ENCODE measurements around the gene BTBD17. TPM values are rescaled to one million over a fixed set of nuclear protein-coding genes. Genes with fewer than 3 reads are reported as not detected.

BTBD17 gene
- polyA plus RNA-seq, 2 of the 4 experiments (the other 2 are of a cell fraction), result not detected

DNA sequence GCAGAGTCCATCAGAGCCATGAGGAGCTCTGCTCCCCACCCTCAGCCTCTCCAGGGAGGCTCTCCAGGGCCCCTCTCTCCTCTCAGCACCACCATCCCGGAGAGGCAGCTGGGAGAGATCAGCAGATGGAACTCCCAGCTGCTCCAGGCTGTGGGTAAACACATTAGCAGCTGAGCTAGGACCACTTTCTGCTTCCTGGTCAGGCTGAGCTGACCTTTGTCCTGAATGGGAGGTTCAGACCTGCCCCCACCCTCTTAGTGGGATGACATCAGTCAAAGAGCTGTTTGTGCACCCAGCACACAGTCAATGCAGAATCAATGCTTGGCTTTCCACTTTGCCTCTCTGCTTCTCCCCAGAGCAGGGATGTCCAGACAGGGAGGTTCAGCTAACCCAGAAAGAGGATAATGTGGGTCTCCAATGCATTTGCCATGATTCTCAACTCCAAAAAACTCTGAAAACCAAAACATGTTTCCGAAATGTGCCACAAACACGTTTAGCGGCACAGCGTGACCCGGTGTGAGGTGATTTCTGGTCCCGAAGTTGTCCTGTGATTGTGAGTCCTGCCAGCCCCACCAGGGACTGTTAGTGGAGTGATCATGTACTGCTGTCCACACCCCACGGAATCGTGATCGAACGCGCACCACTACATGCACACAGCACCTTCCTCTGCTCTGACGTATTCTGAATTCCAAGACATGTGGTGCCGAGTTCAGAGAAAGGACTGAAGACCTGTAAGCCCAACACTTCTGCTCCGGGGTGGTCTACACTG is 12.4 kb upstream of the BTBD17 start (continued):
- TF ChIP-seq ZSCAN20 (CRISPR knock-in tag; IDR thresholded peaks at IDR 0.05) (no peak), HOXB5 (CRISPR knock-in tag; IDR thresholded peaks at IDR 0.05) (no peak), NR3C1 (IDR thresholded peaks at IDR 0.05) (no peak), MAFK (IDR thresholded peaks at IDR 0.05; ENCODE audit: partially characterized antibody) (no peak)

DNA sequence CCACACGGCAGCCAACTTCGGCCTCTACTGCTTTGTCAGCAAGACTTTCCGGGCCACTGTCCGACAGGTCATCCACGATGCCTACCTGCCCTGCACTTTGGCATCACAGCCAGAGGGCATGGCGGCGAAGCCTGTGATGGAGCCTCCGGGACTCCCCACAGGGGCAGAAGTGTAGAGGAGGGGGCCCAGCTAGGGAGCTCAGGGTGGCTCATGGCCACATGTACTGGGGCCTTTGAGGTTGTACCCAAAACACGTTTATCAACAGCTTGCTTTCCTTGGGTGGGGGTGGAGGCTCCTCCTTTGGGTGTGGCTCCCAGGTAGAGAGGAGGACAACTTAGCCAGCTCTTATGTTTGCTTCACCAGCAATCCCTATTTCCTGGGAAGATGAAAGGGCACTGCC is 10.8 kb upstream of the BTBD17 start:
- ChIA-PET POLR2A (no interaction called here), CTCF (interaction anchor here (1.1 to 25.8 kb wide), 5 partner anchors 9 to 419 kb away, joined by 3 to 674 read pairs (median 7); partner anchors contain the start of gene BTBD17)
- H3K4me1 ChIP-seq, result peaks cover 13% of the 10 kb centered on the region; the same call in 2 of the 3 replicates
- H3K9me3 ChIP-seq, result no peaks in the 10 kb centered on the region
- ATAC-seq (no peak), DNase-seq (ENCODE audit: low read depth in 1 of 2, low spot score in 1 of 2) (no peak), FAIRE-seq (no peak)
- H3K4me3 ChIP-seq, result no peak overlapping the region
- H3K27ac ChIP-seq, result no peak overlapping the region
- 73% methylated on average over 9 of the region's 9 CpGs for WGBS (ENCODE audit: missing lambda C conversion rate)
- no peak for TF ChIP-seq RARB (CRISPR knock-in tag; IDR thresholded peaks at IDR 0.05)
- TF ChIP-seq, protein P1, sequence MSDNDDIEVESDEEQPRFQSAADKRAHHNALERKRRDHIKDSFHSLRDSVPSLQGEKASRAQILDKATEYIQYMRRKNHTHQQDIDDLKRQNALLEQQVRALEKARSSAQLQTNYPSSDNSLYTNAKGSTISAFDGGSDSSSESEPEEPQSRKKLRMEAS (IDR thresholded peaks at IDR 0.05), result no peak
- TF ChIP-seq CEBPB (IDR thresholded peaks at IDR 0.05), result no peak
- no peak for TF ChIP-seq GATA3 (IDR thresholded peaks at IDR 0.05; ENCODE audit: borderline replicate concordance)
- TF ChIP-seq CHD4 (IDR thresholded peaks at IDR 0.05; ENCODE audit: borderline replicate concordance), result no peak
- no peak for TF ChIP-seq NR3C1 (IDR thresholded peaks at IDR 0.05)
- no peak for TF ChIP-seq CBX8 (IDR thresholded peaks at IDR 0.05)
- no peak for TF ChIP-seq EP300 (IDR thresholded peaks at IDR 0.05)
- TF ChIP-seq, protein P2, sequence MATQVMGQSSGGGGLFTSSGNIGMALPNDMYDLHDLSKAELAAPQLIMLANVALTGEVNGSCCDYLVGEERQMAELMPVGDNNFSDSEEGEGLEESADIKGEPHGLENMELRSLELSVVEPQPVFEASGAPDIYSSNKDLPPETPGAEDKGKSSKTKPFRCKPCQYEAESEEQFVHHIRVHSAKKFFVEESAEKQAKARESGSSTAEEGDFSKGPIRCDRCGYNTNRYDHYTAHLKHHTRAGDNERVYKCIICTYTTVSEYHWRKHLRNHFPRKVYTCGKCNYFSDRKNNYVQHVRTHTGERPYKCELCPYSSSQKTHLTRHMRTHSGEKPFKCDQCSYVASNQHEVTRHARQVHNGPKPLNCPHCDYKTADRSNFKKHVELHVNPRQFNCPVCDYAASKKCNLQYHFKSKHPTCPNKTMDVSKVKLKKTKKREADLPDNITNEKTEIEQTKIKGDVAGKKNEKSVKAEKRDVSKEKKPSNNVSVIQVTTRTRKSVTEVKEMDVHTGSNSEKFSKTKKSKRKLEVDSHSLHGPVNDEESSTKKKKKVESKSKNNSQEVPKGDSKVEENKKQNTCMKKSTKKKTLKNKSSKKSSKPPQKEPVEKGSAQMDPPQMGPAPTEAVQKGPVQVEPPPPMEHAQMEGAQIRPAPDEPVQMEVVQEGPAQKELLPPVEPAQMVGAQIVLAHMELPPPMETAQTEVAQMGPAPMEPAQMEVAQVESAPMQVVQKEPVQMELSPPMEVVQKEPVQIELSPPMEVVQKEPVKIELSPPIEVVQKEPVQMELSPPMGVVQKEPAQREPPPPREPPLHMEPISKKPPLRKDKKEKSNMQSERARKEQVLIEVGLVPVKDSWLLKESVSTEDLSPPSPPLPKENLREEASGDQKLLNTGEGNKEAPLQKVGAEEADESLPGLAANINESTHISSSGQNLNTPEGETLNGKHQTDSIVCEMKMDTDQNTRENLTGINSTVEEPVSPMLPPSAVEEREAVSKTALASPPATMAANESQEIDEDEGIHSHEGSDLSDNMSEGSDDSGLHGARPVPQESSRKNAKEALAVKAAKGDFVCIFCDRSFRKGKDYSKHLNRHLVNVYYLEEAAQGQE (IDR thresholded peaks at IDR 0.05), result no peak
- no peak for TF ChIP-seq HOXB13 (CRISPR knock-in tag; IDR thresholded peaks at IDR 0.05; ENCODE audit: low read depth)
- TF ChIP-seq, protein P3, sequence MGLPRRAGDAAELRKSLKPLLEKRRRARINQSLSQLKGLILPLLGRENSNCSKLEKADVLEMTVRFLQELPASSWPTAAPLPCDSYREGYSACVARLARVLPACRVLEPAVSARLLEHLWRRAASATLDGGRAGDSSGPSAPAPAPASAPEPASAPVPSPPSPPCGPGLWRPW (IDR thresholded peaks at IDR 0.05), result no peak
- no peak for TF ChIP-seq NPAS2 (CRISPR knock-in tag; IDR thresholded peaks at IDR 0.05; ENCODE audit: borderline replicate concordance)
- TF ChIP-seq FOSL2 (IDR thresholded peaks at IDR 0.05), result no peak
- no peak for TF ChIP-seq FOSL2 (CRISPR knock-in tag; IDR thresholded peaks at IDR 0.05)
- TF ChIP-seq ZFP36 (IDR thresholded peaks at IDR 0.05; ENCODE audit: borderline replicate concordance, partially characterized antibody), result no peak
- no peak for TF ChIP-seq HEYL (CRISPR knock-in tag; IDR thresholded peaks at IDR 0.05)
- no peak for TF ChIP-seq POLR2A (IDR thresholded peaks at IDR 0.05; ENCODE audit: low read length)
- TF ChIP-seq, protein P4, sequence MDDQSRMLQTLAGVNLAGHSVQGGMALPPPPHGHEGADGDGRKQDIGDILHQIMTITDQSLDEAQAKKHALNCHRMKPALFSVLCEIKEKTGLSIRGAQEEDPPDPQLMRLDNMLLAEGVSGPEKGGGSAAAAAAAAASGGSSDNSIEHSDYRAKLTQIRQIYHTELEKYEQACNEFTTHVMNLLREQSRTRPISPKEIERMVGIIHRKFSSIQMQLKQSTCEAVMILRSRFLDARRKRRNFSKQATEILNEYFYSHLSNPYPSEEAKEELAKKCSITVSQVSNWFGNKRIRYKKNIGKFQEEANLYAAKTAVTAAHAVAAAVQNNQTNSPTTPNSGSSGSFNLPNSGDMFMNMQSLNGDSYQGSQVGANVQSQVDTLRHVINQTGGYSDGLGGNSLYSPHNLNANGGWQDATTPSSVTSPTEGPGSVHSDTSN (IDR thresholded peaks at IDR 0.05), result no peak
- TF ChIP-seq, protein P5, sequence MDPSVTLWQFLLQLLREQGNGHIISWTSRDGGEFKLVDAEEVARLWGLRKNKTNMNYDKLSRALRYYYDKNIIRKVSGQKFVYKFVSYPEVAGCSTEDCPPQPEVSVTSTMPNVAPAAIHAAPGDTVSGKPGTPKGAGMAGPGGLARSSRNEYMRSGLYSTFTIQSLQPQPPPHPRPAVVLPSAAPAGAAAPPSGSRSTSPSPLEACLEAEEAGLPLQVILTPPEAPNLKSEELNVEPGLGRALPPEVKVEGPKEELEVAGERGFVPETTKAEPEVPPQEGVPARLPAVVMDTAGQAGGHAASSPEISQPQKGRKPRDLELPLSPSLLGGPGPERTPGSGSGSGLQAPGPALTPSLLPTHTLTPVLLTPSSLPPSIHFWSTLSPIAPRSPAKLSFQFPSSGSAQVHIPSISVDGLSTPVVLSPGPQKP (IDR thresholded peaks at IDR 0.05; ENCODE audit: low read depth, low read length), result no peak
- TF ChIP-seq BHLHE40 (IDR thresholded peaks at IDR 0.05; ENCODE audit: low read depth, low read length), result no peak
- no peak overlapping the region for H3K4me2 ChIP-seq

Measured in A549 (cell line).